GM18858 (cell line): Measurements from ENCODE around the gene ADGRG3.

ENCODE experiments used
- ATAC-seq: cut with Tn5 transposase; IDR thresholded peaks from one replicate; pipeline ENCODE4 v1.9.1; 2021; ENCODE audit not compliant: unreplicated experiment

The ADGRG3 gene

DNA sequence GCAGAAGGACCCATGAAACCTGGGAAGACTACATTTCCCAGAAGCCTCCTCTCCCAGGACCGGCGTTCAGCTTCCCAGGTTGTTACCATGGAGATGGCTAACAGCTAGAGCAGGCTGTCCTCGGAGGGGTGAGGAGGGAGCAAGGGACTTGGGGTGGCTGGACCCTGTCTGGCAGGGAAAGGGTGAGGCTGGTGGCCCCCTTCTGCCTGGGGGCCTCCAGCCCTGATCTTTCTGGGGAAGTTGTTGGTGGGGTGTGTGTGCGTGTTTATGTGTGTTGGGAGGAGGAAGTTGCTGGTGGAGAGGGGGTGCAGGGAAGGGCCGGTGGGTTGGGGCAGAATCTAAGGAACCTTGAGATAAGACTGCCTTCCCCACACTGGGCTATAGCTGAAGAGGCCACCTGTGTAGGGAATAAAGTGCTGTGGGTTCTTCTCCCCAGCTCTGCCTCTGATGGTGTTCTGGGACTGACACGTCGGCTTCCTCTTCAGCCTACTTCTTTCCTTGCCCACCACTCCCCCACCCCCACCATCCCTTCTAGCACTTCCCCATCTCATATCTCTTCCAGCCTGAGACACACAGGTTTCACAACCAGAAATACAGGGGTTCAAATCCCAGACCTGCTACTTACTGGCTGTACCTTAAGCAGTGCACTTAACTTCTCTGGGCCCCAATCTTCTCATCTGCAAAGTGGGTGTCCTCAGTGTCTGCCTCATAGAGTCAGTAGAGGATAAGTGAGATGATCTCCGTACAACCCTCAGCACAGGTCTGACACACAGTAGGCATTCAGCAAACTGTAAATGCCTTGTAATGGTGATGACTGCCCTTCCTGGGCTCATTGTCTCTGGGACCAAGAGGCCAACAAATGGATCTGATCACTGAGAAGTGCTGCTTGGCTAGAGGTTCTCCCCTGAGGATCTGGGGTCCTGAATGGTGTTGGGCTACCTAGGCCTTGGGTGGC, 26.9 kb downstream of the ADGRG3 start, which contains the start of gene DRC7:
TSS of gene DRC7 (plus strand) at position 82 of the 955 bp plus-strand sequence. CDS start 3,144 bp downstream, outside the sequence.
- no peak for ATAC-seq

DNA sequence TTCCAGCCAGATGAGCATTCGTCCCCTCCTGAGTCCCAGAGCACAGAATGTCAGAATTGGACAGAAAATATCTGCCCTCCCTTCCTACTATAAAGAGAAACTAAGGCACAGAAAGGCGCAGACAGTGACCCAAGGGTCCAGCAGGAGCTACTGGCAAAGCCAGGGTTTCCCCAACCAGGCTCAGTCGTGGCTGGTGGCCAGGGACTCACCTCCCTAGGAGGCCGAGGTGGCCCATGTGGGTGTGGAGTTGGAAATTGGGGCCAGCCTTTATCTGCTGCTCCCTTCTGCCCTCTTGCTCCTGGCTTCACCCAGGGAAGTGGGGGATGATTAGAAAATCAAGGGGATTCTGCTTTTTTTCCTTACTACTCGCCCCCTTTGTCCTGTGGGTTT, 27.6 kb downstream of the ADGRG3 start:
- ATAC-seq: no peak

DNA sequence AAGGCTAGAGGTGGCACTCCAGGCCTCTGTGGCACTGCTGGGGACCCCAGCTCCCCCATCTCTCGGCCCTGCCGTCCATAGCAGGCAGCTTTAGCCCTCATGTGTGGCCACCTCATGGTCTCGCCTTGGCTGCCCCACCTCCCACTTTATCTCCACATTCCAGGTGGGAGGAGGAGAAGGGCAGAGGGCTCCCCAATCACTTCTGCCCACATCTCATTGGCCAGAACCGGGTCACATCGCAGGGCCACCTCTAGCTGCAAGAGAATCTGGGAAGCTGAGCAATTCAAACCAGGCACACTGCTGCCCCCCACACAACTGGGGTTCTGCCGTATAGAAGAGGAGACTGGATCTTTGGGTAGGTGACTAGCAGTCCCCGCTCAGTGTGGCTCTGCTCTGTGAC, 28.1 kb downstream of the ADGRG3 start:
- no peak for ATAC-seq

DNA sequence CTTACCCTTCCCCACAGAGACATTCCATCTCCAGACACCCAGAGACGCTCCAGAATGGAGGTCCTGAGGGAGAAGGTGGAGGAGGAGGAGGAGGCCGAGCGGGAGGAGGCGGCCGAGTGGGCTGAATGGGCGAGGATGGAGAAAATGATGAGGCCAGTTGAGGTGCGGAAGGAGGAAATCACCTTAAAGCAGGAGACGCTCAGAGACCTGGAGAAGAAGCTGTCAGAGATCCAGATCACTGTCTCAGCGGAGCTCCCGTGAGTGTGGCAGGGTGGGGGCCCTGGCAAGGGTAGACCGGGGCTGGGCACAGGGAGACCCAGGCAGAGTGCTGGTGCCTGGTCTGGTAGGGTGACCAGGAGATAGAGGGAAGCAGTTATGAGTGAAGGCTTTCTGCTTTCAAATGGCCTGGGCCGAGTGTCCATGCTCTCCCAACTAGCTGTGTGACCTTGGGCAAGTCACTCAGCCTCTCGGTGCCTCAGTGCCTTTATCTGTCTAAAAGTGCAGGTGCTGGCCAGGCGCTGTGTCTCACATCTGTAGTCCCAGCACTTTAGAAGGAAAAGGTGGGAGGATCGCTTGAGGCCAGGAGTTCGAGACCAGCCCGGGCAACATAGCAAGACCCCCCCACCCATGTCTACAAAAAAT, 29.9 kb downstream of the ADGRG3 start:
- no peak for ATAC-seq

DNA sequence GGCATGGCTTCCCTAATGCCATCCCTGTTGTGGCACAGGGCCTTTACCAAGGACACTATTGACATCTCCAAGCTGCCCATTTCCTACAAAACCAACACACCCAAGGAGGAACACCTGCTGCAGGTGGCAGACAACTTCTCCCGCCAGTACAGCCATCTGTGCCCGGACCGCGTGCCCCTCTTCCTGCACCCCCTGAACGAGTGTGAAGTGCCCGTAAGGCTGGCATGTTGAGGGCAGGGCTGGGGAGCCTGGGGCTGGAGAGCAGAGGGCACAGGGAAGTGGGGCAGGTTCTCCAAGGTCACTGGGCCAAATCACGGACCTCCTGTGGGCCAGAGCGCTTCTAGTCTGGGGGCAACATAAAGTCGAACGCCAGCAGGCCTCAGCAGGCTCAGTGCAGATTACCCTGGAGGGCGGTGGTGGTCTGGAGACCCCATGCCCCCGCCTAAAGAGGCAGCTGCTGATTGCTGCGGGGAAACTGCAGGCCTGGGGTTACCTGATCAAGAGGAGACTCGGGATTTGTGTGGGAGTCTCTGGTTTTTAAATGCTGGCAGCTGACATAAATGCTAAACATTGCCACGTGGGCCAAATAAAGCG, 30.8 kb downstream of the ADGRG3 start:
- no peak for ATAC-seq

DNA sequence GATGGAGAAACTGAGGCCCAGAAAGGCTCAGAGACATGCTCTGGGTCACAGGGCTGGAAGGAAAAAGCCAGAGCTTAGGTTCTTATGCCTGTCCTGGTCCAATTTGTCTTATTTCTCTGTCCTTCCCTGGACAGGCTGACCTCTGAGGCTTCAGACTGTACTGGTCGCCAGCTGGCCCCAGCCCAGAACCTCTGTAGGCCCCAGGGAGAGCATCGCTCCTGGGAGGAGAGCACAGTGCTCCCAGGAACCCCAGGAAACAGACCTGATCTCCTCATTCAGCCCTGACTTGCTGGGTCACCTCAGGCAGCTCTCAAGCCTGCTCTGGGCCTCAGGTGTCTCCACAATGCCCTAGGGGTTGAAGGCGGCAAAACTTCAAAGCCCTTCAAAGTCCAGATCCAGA, 31.4 kb downstream of the ADGRG3 start:
- ATAC-seq: no peak

DNA sequence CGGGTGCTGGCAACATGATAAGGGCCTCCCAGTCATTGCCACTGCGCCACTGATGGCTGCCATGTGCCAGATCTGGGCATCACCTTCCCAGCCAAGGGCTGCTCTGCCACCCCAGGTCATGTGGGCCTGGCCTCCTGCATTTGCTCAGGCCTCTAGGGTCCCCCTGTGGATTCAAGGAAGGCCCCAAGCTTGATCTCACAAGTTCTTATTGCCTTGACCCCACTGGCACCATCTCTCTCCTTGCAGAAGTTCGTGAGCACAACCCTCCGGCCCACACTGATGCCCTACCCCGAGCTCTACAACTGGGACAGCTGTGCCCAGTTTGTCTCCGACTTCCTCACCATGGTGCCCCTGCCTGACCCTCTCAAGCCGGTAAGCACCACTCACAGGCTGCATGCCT, 31.8 kb downstream of the ADGRG3 start:
- no peak for ATAC-seq

DNA sequence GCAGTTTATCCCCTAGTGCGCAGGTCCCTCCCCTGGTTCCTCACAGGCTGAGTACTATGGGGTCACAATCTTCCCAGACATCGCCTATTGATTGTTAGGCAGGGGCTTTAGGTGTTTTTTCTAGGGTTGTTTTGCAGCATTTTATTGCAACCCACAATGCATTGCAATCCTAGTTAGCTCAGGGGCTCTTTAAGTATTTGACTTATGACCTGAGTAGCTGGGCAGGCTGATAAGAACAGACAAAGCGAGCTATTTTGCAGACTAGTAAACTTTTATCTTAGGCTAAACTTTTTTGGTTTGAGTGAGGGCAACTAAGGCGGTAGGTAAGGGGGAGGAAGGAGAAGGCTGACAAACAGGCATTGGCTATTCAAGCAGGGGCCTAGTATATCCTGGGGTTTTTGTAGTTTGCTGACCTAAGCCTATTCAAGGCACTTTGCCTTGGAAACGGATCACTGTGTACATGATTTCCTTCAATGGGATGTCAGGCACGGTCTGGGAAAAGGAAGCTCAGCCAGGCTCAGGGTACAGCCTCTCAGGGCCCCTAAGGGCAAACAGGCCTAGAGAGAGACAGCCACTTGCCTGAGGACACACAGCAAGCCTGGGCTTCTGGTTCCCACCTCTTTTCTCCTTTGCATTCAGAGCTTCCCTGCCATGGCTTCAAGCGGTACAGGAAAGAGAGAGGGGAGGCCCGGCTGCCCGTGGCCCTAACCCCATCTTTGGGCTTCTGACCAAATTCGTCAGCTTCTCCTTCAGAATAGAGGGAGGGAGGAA, 32.9 kb downstream of the ADGRG3 start:
- no peak for ATAC-seq

DNA sequence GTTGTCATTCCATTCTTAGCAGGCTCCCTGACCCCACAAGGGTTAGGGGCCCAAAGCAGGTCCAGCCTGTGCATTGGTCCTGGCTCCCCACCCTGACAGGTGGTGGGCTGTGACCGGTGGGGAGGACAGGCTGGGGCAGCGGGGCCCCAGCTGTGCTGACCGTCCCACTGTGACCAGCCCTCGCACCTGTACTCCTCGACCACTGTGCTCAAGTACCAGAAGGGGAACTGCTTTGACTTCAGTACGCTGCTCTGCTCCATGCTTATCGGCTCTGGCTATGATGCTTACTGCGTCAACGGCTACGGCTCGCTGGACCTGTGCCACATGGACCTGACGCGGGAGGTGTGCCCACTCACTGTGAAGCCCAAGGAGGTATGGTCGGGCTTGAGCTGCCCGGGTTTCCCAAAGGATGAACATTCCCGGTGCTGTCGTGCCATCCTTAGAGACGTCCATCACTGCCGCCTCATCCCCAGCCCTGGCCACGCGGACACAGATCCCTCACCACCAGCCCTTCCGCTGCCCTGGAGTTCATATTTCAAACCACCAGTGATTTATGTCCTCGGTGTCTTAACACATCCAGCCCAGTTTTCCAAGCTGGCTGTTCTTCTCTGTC, 33.8 kb downstream of the ADGRG3 start:
- ATAC-seq: no peak

DNA sequence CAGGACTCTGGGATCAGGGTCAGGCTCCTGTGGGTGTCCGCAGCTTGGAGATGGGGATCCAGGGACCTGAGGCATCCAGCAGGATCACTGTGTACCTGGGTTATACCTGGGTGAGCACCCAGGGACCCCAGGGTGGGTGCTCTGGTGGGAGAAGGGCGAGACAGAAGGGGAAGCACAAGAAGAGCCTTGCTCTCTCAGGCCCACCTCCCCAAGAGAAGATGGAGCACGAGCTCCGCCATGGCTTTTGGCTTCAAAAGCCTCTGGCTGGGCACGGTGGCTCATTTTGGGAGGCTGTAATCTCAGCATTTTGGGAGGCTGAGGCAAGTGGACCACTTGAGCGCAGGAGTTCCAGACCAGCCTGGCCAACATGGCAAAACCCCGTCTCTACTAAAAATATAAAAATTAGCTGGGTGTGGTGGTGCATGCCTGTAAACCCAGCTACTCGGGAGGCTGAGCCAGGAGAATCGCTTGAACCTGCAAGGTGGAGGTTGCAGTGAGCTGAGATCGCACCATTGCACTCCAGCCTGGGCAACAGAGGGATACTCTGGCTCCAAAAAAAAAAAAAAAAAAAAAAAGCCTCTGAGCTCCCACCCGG, 35.4 kb downstream of the ADGRG3 start:
- no peak for ATAC-seq

DNA sequence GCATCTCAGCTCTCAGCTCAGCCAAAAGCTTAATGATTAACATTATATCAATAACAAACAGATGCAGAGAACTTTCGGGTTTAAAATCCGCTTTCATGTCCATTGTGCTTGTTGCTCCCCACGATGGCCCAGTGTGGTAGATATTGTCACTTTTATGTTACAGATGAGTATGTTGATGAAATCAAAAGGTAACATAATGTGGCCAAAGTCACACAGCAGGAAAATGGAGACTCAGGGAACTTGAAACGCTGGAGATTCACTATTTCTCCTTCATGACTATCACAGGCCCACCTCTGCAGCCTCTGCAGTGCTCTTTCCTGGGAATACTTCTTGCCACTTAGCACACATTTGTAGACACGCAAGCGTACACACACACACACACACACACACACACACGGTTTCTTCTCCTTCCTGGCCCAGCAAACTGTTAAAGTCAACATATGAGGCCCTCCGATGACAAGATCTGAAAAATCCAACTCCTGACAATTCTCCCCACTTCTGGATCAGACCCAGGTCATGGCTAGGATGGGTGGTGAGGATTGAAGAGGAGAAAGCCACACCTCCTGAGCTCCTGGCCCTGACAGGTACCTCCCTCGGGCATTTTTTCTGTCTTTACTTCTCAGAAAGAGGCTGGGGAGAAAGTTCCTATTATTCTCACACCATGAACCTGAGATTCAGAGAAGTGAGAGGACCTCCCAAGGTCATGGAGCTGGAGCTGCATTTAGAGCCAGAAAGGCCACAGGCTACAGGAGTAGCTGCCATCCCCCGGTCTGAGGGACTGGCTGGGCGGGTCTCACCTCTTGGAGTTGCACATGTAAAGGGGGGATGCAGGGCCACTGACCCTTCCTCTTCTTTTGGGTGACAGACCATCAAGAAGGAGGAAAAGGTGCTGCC, 36.2 kb downstream of the ADGRG3 start:
- ATAC-seq: no peak

DNA sequence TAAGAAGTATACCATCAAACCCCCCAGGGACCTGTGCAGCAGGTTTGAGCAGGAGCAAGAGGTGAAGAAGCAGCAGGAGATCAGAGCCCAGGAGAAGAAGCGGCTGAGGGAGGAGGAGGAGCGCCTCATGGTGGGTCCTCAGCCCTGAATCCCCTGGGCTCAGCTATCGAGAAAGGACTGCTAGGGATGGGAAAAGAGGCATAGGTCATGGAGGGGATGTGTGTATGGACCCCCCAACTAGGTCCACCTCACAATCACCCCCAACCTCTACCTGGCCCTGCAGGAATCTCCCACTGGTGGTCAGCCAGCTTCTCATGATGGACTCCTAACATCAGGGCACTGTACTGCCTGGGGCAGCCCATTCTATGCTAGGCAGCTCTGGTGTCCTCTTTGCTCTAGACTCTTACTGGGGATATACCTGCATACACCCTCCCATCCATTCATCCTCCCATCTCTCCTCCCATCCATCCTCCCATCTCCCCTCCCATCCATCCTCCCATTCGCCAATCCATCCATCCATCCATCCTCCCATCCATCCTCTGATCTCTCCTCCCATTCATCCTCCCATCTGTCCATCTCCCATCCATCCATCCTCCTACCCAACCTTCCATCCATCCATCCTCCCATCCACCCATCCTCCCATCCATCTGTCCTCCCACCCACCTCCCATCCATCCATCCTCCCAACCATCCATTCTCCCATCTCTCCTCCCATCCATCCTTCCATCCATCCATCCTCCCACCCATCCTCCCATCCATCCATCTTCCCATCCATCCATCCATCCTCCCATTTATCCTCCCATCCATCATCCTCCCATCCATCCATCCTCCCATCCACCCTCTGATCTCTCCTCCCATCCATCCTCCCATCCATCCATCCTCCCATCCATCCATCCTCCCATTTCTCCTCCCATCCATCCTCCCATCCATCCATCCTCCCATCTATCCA, 37.1 kb downstream of the ADGRG3 start:
- no peak for ATAC-seq

DNA sequence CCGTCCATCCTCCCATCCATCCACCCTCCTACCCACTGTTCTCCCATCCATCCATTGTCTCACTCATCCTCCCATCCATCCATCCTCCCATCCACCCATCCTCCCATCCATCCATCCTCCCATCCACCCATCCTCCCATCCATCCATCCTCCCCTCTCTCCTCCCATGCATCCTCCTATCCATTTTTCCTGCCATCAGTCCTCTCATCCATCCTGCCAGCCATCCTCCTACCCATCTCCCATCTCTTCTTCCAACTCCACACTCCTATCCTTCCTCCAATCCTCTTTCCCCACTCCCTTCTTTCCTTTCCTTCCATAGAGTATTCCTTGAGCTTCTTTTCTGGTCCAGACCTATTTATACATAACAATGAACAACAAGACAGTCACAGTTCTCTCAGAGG, 38.6 kb downstream of the ADGRG3 start:
- no peak for ATAC-seq

DNA sequence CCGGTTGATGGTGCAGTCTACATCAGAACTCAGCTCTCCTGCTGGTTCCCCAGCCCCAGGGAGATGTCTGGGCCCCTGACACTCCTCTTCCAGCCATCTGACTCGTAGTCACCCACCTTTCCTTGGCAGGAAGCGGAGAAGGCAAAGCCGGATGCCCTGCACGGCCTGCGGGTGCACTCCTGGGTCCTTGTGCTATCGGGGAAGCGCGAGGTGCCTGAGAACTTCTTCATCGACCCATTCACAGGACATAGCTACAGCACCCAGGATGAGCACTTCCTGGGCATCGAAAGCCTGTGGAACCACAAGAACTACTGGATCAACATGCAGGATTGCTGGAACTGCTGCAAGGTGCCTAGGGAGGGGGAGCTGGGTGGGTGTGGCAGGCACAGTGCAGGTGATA, 39.2 kb downstream of the ADGRG3 start:
- no peak for ATAC-seq

DNA sequence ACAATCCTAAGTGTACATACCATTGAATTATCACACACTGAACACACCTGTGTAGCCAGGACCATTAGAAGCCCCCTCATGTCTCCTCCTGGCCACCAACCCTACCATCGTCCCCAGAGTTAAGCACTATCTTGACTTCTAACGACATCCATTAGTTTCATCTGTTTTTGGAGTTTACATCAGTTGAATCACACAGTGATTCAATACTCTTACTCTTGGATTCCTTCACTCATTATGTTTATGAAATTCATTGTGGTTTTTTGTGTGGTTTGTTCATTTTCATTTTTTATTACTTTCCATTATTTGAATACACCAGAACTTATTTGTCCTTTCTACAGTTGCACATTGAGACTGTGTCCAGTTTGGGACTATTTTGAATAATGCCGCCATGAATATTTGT, 40.1 kb downstream of the ADGRG3 start:
- no peak for ATAC-seq

DNA sequence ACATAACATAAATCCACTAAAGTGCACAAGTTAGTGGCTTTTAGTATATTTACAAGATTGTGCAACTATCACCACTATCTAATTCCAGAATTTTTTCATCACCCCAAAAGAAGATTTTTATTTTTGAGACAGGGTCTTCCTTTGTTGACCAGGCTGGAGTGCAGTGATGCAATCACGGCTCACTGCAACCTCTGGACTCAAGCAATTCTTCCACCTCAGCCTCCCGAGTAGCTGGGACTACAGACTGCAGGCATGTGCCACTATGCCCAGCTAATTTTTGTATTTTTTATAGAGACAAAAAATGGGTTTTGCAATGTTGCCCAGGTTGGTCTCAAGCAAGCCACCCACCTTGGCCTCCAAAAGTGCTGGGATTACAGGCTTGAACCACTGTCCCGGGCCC, 41.6 kb downstream of the ADGRG3 start:
- no peak for ATAC-seq

DNA sequence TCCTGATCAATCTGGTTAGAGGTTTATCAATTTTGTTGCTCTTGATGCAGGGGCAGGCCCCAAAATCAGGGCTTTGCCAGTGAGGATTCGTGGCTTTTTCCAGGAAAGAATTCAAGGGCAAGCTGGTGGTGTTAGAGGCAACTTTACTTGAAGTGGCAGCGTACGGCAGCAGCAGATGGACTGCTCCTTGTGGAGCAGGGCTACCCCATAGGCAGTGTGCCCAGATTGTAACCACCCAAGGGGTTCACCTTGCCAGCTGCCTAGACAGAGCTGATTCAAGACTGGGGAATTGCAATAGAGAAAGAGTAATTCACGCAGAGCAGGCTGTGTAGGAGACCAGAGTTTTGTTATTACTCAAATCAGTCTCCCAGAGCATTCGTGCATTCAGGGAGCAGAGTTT, 43.2 kb downstream of the ADGRG3 start:
- ATAC-seq: no peak

DNA sequence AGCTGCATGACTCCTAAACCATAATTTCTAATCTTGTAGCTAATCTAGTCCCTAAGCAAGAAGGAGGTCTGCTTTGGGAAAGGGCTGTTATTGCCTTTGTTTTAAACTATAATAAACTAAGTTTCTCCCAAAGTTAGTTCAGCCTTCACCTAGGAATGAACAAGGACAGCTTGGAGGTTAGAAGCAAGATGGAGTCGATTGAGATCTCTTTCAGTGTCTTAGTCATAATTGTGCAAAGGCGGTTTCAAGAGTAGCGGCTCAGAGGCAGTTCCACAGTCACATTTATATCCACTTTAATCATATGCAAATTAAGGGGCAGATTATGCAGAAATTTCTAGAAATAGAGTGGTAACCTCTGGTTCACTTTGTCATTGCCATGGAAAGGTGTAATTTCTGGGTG, 43.9 kb downstream of the ADGRG3 start:
- no peak for ATAC-seq
